ENCODE data around the gene SUMF2. TPM values are rescaled to one million over a fixed set of nuclear protein-coding genes. Genes with fewer than 3 reads are reported as not detected.
"Not testable (repeated sequence)": the region's sequence is repeated elsewhere in the genome, so short reads cannot be mapped to it uniquely, and the experiment has no call there.

SUMF2 gene
- total RNA-seq, 4 donors from 2014 or later: 71.4 to 93.2 (median 80.8) TPM

- Histone ChIP-seq H3K27ac (replicated peaks in 1 of 4) (peak overlapping the region in 2 of 4 donors; percentile 46 to 74), H3K36me3 (peaks cover 12 to 51% (median 30%) of the 10 kb centered on the region in 4 donors), H3K4me1 (peaks cover 30 to 41% (median 36%) of the 10 kb centered on the region in 4 donors), H3K27me3 (no peaks in the 10 kb centered on the region), H3K9me3 (no peaks in the 10 kb centered on the region), H3K4me3 (no peak overlapping the region)
- TF ChIP-seq POLR2AphosphoS5 (IDR thresholded peaks at IDR 0.05) (no peak), CTCF (IDR thresholded peaks at IDR 0.05) (no peak), POLR2A (IDR thresholded peaks at IDR 0.05; ENCODE audit: low read depth) (no peak), EP300 (IDR thresholded peaks at IDR 0.05) (no peak)
- 100% methylated on average over 1 of the region's 16 CpGs for WGBS
- no peak for DNase-seq (ENCODE audit: extremely low spot score)
- intact Hi-C loops (cut with DNase I): loop anchor here (10.0 kb wide), 1 partner anchor 193 kb away; the partner anchor contains the start of gene ZNF713
These were observed 14.1 kb downstream of the SUMF2 start for GRCh38 chr7:56078196-56078595.

GRCh38 chr7:56079450-56080185, 15.5 kb downstream of the SUMF2 start:
- H3K36me3 ChIP-seq: peaks cover 12 to 49% (median 31%) of the 10 kb centered on the region in 4 donors
- no peaks in the 10 kb centered on the region for H3K27me3 ChIP-seq
- H3K27ac ChIP-seq (replicated peaks in 1 of 4): peak overlapping the region; percentile 58 to 75 (median 68)
- 19% methylated on average over 3 of the region's 12 CpGs for WGBS
- intact Hi-C loops (cut with DNase I): loop anchor here (10.0 kb wide), 1 partner anchor 195 kb away; the partner anchor contains the start of gene ZNF713
- peak; percentile 46 to 71 for TF ChIP-seq POLR2AphosphoS5 (IDR thresholded peaks at IDR 0.05)
- TF ChIP-seq CTCF (IDR thresholded peaks at IDR 0.05): peak; percentile 51 to 84 (median 54)
- TF ChIP-seq POLR2A (IDR thresholded peaks at IDR 0.05; ENCODE audit: low read depth): no peak
- H3K4me3 ChIP-seq: no peak overlapping the region
- no peaks in the 10 kb centered on the region for H3K9me3 ChIP-seq
- peaks cover 36 to 43% (median 40%) of the 10 kb centered on the region in 4 donors for H3K4me1 ChIP-seq
- peak; percentile 93 for DNase-seq (ENCODE audit: extremely low spot score)

- peaks cover 35 to 40% (median 38%) of the 10 kb centered on the region in 4 donors for H3K4me1 ChIP-seq
- H3K4me3 ChIP-seq; H3K9me3 ChIP-seq; DNase-seq (ENCODE audit: extremely low spot score); H3K27me3 ChIP-seq; intact Hi-C loops (cut with DNase I): not testable (repeated sequence)
- H3K27ac ChIP-seq (replicated peaks in 1 of 4): peak overlapping the region; percentile 58 to 75 (median 68)
- peaks cover 12 to 59% (median 42%) of the 10 kb centered on the region in 4 donors for H3K36me3 ChIP-seq
- WGBS: 95% methylated on average over 20 of the region's 28 CpGs
These were observed 16.8 kb downstream of the SUMF2 start for GRCh38 chr7:56080726-56081435.

- intact Hi-C loops (cut with DNase I): no loop called here
- no peak for DNase-seq (ENCODE audit: extremely low spot score)
- Histone ChIP-seq H3K4me3 (no peak overlapping the region), H3K36me3 (peaks cover 12 to 59% (median 48%) of the 10 kb centered on the region in 4 donors), H3K27ac (replicated peaks in 1 of 4) (no peak overlapping the region), H3K9me3 (no peaks in the 10 kb centered on the region), H3K4me1 (peaks cover 35 to 40% (median 38%) of the 10 kb centered on the region in 4 donors), H3K27me3 (no peaks in the 10 kb centered on the region)
- WGBS: 99% methylated on average over 12 of the region's 29 CpGs
- TF ChIP-seq POLR2AphosphoS5 (IDR thresholded peaks at IDR 0.05): no peak
- no peak for TF ChIP-seq EP300 (IDR thresholded peaks at IDR 0.05)
- no peak for TF ChIP-seq CTCF (IDR thresholded peaks at IDR 0.05)
These were observed 17.7 kb downstream of the SUMF2 start for GRCh38 chr7:56081626-56082340.

All from esophagus muscularis mucosa (tissue), 4 donors.